Esophagus squamous epithelium (tissue), 5 donors: ENCODE results near the gene EFHC2. TPM values are rescaled to one million over a fixed set of nuclear protein-coding genes. Genes with fewer than 3 reads are reported as not detected.

Source experiments
- DNase-seq: peaks from one replicate; lab custom pipeline; 2025; lab: John Stamatoyannopoulos, UW
- H3K27ac ChIP-seq, 4 donors: fragments of 200-600 bp; sonication (generic); one replicate each; pipeline ENCODE4 v1.5.1; 2016 to 2019; ENCODE audit warnings: mild to moderate bottlenecking in 1 of 4
- H3K27me3 ChIP-seq, 4 donors: fragments of 200-600 bp; sonication (generic); 1 replicate in 3 of 4; 2 replicates in 1 of 4; pipeline versions ENCODE4 v1.5.1 to v1.6.0; 2017 to 2021; ENCODE audit warnings: antibody characterized with exemption in 1 of 4
- H3K36me3 ChIP-seq, 3 donors: fragments of 200-600 bp; sonication (generic); one replicate each; pipeline ENCODE4 v1.5.1; 2016 to 2019
- H3K4me1 ChIP-seq, 3 donors: fragments of 200-600 bp; sonication (generic); one replicate each; pipeline ENCODE4 v1.5.1; 2017 to 2019
- H3K4me3 ChIP-seq, 4 donors: fragments of 200-600 bp; sonication (generic); 1 replicate in 3 of 4; 2 replicates in 1 of 4; pipeline ENCODE4 v1.5.1; 2016 to 2019; ENCODE audit warnings: mild to moderate bottlenecking in 2 of 4, moderate library complexity in 1 of 4
- H3K9me3 ChIP-seq, 3 donors: fragments of 200-600 bp; sonication (generic); one replicate each; pipeline ENCODE4 v1.5.1; 2016 to 2019
- POLR2A ChIP-seq, 4 donors: fragments of 450-650 bp; IDR thresholded peaks; one replicate each; pipeline ENCODE4 v1.6.1; 2017; ENCODE audit warnings: antibody characterized with exemption in 4 of 4, mild to moderate bottlenecking in 4 of 4, moderate library complexity in 3 of 4
- WGBS, 2 donors: methylation state at CpG; one replicate each; pipeline ENCODE4 v1.1.5; 2018; 5-methylcytosine and 5-hydroxymethylcytosine counted together
- intact Hi-C: fragments of 100-400 bp; cut with DNase I; formaldehyde crosslinking; loops from one replicate; pipeline ENCODE4 v1.15.0; 2022
- total RNA-seq, 4 donors: library from RNA; depleted of rRNA; stranded (reverse); fragments of >200 nt; gene quantifications; one replicate each; pipeline ENCODE4 v1.1.0, GENCODE V29; 2016
- TF ChIP-seq, protein P1 (sequence below), 6 experiments: fragments of 450-650 bp in 4 of 6; fragments of 200-600 bp in 2 of 6; sonication (generic) in 2 of 6; IDR thresholded peaks; one replicate each; pipeline ENCODE4 v1.5.1; 2016 to 2019; ENCODE audit warnings: antibody characterized with exemption in 6 of 6, mild to moderate bottlenecking in 4 of 6, moderate library complexity in 4 of 6
- donor health status: DM: yes; HTN: yes; CAD: no.

Gene EFHC2
- total RNA-seq, 4 donors from 2014 or later, result 0.22 to 3.1 (median 2.0) TPM

DNA sequence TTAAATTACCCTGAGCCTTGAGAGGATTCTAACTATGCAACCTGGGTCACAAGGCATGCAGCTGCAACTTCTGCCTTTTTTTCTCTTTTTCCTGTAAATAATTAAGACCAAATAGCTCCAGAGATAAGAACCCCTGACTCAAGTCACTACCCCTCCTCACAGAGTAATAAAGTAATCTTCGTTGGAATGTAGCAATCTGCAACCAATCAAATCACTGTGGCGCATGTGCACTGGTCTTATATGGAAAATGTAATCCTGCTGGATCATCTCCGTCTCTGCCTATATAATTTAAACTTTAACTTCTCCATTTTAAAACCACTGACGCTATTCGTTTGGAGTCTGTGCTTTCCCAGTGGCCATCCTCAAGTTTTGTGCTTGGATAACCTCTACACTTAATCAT, 6.1 kb upstream of the EFHC2 start:
- no peak overlapping the region for H3K27ac ChIP-seq
- 74 to 78% methylated on average over 4 to 5 of the region's 5 CpGs for WGBS, 2 donors
- no peak overlapping the region for H3K4me3 ChIP-seq
- intact Hi-C loops, result no loop called here
- H3K36me3 ChIP-seq, result no peaks in the 10 kb centered on the region
- DNase-seq, result no peak
- no peaks in the 10 kb centered on the region for H3K9me3 ChIP-seq
- peaks cover 0 to 4% (median 2%) of the 10 kb centered on the region in 3 donors for H3K4me1 ChIP-seq
- H3K27me3 ChIP-seq, result peaks cover 0 to 2% (median 0%) of the 10 kb centered on the region in 4 donors
- TF ChIP-seq, protein P1, sequence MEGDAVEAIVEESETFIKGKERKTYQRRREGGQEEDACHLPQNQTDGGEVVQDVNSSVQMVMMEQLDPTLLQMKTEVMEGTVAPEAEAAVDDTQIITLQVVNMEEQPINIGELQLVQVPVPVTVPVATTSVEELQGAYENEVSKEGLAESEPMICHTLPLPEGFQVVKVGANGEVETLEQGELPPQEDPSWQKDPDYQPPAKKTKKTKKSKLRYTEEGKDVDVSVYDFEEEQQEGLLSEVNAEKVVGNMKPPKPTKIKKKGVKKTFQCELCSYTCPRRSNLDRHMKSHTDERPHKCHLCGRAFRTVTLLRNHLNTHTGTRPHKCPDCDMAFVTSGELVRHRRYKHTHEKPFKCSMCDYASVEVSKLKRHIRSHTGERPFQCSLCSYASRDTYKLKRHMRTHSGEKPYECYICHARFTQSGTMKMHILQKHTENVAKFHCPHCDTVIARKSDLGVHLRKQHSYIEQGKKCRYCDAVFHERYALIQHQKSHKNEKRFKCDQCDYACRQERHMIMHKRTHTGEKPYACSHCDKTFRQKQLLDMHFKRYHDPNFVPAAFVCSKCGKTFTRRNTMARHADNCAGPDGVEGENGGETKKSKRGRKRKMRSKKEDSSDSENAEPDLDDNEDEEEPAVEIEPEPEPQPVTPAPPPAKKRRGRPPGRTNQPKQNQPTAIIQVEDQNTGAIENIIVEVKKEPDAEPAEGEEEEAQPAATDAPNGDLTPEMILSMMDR (IDR thresholded peaks at IDR 0.05), result no peak
- no peak for TF ChIP-seq POLR2A (IDR thresholded peaks at IDR 0.05)

DNA sequence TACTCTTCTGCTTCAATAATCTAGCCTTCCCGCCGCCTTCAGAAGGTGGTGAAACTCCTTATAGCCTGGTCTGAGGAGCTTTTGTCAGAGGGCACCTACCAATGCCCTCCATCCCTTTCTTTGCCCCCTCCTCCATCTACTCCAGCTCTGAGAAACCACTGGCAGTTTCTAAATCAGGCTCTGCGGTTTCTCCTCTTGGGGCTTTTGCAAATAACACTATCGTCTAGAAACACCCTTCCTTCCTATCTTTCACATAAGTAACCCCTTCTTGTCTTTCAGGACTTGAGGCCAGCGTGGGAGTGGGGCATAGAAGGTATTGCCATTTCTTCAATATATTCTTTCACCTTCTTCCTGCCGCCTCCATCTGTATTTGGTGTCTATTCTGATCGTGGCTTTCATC, 1.2 kb upstream of the EFHC2 start:
- Histone ChIP-seq H3K4me3 (peak overlapping the region in 1 of 4 donors; percentile 53), H3K9me3 (no peaks in the 10 kb centered on the region), H3K36me3 (no peaks in the 10 kb centered on the region), H3K4me1 (peaks cover 0 to 7% (median 4%) of the 10 kb centered on the region in 3 donors), H3K27ac (peak overlapping the region in 2 of 4 donors; percentile 64 to 66), H3K27me3 (no peaks in the 10 kb centered on the region)
- DNase-seq, result no peak
- WGBS, 2 donors, result 36 to 72% methylated on average over 6 to 7 of the region's 7 CpGs
- TF ChIP-seq, protein P1 (IDR thresholded peaks at IDR 0.05), result no peak
- TF ChIP-seq POLR2A (IDR thresholded peaks at IDR 0.05), result no peak
- intact Hi-C loops, result no loop called here

DNA sequence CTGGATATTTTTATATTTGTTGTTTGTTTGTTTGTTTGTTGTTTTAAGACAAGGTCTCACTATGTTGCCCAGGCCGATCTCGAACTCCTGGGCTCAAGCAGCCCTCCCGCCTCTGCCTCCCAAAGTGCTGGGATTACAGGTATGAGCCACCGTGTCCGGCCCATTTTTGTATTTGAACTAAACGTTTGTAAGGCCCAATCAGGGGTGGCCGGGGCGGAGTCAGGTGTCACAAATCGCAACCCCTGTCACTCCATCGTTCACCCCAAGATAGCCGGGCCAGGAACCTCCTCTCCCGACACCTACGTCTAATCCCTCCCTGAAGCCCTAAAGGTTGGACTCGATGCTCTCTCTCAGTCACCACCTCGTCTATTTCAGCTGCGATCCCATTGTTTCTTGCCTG, 722 bp upstream of the EFHC2 start:
- no peak for DNase-seq
- peaks cover 0 to 7% (median 4%) of the 10 kb centered on the region in 3 donors for H3K4me1 ChIP-seq
- H3K27me3 ChIP-seq, result no peaks in the 10 kb centered on the region
- intact Hi-C loops, result no loop called here
- TF ChIP-seq, protein P1 (IDR thresholded peaks at IDR 0.05), result no peak
- no peak for TF ChIP-seq POLR2A (IDR thresholded peaks at IDR 0.05)
- WGBS, 2 donors, result 20 to 51% methylated on average over 16 of the region's 16 CpGs
- H3K27ac ChIP-seq, result peak overlapping the region in 2 of 4 donors; percentile 64 to 66
- no peaks in the 10 kb centered on the region for H3K36me3 ChIP-seq
- H3K4me3 ChIP-seq, result peak overlapping the region in 3 of 4 donors; percentile 53 to 62 (median 54)
- no peaks in the 10 kb centered on the region for H3K9me3 ChIP-seq

DNA sequence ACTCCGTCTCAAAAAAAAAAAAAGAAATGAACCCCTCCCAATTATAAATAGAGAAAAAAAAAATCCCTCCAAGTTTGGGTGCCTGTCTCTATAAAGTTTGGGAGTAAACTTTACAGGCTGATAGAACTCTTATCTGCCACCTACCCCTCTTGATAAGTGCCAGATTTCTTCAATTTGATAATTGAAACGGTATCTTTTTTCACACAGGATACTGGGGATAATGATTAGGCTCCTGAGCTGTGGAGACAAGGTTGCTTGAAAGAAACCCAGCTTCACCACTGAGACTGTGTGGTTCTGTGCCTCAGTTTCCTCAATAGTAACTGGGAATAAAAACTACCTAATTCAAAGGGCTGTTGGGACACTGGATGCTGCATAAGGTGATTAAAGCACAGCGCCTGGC, 606 bp downstream of the EFHC2 start:
- no peak for TF ChIP-seq POLR2A (IDR thresholded peaks at IDR 0.05)
- TF ChIP-seq, protein P1 (IDR thresholded peaks at IDR 0.05), result no peak
- Histone ChIP-seq H3K9me3 (no peaks in the 10 kb centered on the region), H3K27ac (peak overlapping the region in 2 of 4 donors; percentile 64 to 66), H3K36me3 (no peaks in the 10 kb centered on the region), H3K4me1 (peaks cover 0 to 7% (median 4%) of the 10 kb centered on the region in 3 donors), H3K4me3 (peak overlapping the region; percentile 34 to 62 (median 54)), H3K27me3 (no peaks in the 10 kb centered on the region)
- WGBS, 2 donors, result 47 to 73% methylated on average over 2 of the region's 3 CpGs
- intact Hi-C loops, result no loop called here
- DNase-seq, result no peak

DNA sequence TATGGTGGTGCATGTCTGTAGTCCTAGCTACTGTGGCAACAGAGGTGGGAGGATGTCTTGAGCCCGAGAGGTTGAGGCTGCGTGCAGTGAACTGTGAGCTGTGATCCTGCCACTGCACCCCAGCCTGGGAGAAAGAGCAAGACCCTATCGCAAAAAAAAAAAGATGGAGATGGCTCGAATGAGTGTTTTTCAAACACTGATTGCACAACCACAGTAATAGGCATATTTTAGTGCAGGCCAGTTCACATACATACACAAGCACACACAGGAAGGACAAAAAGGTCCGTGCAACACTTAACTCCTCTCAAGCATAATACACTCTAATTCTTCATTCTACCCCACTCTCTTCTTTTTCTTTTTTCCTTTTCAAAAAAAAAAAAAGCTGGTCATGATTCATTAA, 5.1 kb downstream of the EFHC2 start:
- WGBS, 2 donors, result 79 to 82% methylated on average over 3 to 5 of the region's 5 CpGs
- TF ChIP-seq, protein P1 (IDR thresholded peaks at IDR 0.05), result no peak
- no peak for TF ChIP-seq POLR2A (IDR thresholded peaks at IDR 0.05)
- Histone ChIP-seq H3K36me3 (no peaks in the 10 kb centered on the region), H3K9me3 (no peaks in the 10 kb centered on the region), H3K4me3 (no peak overlapping the region), H3K4me1 (peaks cover 0 to 6% (median 0%) of the 10 kb centered on the region in 3 donors), H3K27ac (no peak overlapping the region), H3K27me3 (no peaks in the 10 kb centered on the region)
- intact Hi-C loops, result no loop called here
- DNase-seq, result no peak
